GM13976 (cell line): ENCODE measurements around the gene HIGD1C.
A peak's percentile ranks its signal among the peaks of the same experiment; 100 is the strongest.
"Not testable (repeated sequence)": the region's sequence is repeated elsewhere in the genome, so short reads cannot be mapped to it uniquely, and the experiment has no call there.

Experiments used
- DNase-seq: peaks from one replicate; pipeline ENCODE4 v3.0.0; 2012; ENCODE audit warnings: low spot score
- CTCF ChIP-seq: IDR thresholded peaks from 2 replicates; pipeline ENCODE4 v1.5.1; 2012; ENCODE audit warnings: borderline replicate concordance, mild to moderate bottlenecking; ENCODE audit not compliant: insufficient read depth; ENCODE audit errors: extremely low read depth, missing control alignments, control extremely low read depth
- in situ Hi-C: fragments of 300-500 bp; cut with MboI; formaldehyde crosslinking; loops from one replicate; pipeline ENCODE4 v1.12.0; 2022; ENCODE audit warnings: low sequenced_read_pairs, mixed read lengths, inconsistent platforms; ENCODE audit not compliant: unreplicated experiment

The HIGD1C gene

DNA sequence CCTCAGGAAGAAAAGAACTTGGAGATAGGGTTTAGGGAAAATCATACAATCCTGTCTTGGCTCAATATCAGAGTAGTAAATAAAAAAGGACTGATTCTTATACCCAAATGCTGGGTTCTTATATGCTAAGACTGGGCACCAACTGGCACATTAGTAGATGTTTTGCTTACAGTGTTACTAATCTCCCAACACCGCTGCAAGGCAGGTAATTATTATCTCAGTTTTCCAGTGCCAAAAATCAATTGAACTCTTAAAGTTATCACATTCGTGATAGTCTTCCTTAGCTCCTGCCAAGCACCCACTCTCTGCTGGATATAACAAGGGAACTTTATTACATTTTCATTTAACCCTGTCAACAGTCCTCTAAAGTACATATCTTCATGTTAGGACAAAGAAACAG, 25.0 kb upstream of the HIGD1C start:
- no peak for DNase-seq
- TF ChIP-seq CTCF = no peak
- in situ Hi-C loops = no loop called here

GRCh38 chr12:50927766-50928224, 24.5 kb upstream of the HIGD1C start:
- DNase-seq = no peak
- no peak for TF ChIP-seq CTCF
- in situ Hi-C loops = no loop called here

DNA sequence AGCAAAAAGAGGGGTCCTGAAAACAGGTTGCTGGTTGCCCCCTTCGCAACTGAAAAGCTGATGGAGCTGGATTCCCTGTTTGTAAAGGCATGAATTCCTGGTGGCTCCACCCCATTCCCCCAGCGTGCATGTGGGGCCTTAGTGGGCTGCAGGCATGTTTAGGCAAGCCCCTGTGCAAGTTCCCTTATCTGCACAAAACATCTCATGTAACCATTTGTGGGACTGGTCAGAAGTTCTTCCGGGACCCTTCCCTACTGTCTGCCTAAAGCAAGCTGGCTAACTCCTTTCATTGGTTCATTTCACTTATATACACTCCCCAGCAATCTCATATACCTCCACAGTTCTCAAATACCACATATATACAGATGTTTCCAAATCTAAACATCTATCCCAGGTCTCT, 24.0 kb upstream of the HIGD1C start:
- no peak for TF ChIP-seq CTCF
- in situ Hi-C loops = no loop called here
- no peak for DNase-seq

GRCh38 chr12:50929831-50930230, 22.5 kb upstream of the HIGD1C start:
- DNase-seq = no peak
- in situ Hi-C loops = no loop called here
- no peak for TF ChIP-seq CTCF

GRCh38 chr12:50930477-50930876, 21.9 kb upstream of the HIGD1C start:
- in situ Hi-C loops, DNase-seq: not testable (repeated sequence)

- TF ChIP-seq CTCF = no peak
- DNase-seq = no peak
- in situ Hi-C loops = no loop called here
Observed at GRCh38 chr12:50932787-50933280, 19.5 kb upstream of the HIGD1C start.

DNA sequence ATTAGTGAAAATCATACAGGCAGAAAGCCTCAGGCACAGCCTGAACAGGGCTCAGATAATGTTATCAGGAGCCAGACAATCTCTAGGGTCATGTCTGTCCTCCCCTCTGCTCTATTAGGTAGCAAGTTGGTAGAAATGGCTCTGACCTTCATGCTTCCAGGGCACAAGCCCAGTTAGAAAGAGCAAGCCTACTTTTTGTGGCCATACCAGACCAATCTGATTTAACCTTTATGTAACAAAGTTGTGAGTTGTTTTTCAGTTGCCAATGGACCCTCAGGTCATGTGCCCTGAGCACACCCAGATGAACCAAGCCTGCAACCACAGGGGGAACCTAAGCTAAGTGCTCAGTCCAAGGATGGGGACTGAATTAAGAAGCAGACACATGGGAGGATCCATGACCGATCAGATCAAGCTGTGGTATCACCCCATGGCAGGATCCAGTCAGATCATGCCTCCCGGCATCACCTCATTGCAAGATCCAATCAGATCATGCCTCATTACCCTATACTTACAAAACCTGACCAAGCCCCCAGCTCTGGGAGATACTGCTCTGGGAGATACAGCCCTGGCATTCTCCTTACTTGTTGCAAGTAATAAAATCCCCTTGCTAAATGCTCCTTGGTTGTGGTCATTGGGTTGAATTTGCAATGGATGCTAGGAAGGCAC, 18.8 kb upstream of the HIGD1C start:
- in situ Hi-C loops = no loop called here
- TF ChIP-seq CTCF = no peak
- peak; percentile 1 for DNase-seq
